ENCODE measurements around the gene KIF26B.

DNA sequence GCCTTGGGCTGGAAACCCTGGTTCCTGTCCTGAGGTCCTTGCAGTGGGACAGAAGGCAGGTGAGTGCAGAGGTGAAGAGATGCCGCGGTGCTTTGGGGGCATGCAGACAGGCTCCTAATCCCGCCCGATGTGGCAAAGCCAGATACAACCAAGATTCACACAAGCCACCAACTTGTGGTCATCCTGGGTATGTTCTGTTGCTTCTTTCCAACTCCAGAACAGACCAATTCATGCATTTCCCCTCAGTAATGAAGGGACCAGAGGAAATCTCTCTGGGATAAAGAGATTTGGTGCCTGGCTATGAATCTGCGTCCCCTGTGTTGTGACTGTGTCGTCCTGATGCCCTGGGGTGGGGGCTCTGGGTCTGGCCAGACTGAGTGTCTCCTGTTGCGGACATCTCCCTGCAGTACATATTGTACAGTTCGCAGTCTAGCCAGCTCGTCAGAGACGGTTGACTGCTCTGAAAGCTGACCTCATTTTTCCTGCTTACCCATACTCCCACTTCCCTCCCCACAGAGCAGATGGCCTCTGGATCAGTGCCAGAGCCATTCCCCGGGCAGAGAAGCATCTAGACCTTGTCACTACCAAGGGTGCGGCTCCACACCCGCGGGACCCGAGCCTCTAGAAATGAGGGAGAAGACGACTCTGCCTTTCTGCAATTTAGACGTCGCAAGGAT is 216.3 kb downstream of the KIF26B start:
- TF ChIP-seq EZH2 (IDR thresholded peaks at IDR 0.05; ENCODE audit: insufficient read depth, poor library complexity, severe bottlenecking) (no peak), EZH2phosphoT487 (IDR thresholded peaks at IDR 0.05; ENCODE audit: insufficient read depth, low read depth) (no peak)

Measured in GM23248 (cell line).